Measurements from ENCODE around the gene SOX13.
"Not testable (repeated sequence)": the region's sequence is repeated elsewhere in the genome, so short reads cannot be mapped to it uniquely, and the experiment has no call there.

SOX13 gene

DNA sequence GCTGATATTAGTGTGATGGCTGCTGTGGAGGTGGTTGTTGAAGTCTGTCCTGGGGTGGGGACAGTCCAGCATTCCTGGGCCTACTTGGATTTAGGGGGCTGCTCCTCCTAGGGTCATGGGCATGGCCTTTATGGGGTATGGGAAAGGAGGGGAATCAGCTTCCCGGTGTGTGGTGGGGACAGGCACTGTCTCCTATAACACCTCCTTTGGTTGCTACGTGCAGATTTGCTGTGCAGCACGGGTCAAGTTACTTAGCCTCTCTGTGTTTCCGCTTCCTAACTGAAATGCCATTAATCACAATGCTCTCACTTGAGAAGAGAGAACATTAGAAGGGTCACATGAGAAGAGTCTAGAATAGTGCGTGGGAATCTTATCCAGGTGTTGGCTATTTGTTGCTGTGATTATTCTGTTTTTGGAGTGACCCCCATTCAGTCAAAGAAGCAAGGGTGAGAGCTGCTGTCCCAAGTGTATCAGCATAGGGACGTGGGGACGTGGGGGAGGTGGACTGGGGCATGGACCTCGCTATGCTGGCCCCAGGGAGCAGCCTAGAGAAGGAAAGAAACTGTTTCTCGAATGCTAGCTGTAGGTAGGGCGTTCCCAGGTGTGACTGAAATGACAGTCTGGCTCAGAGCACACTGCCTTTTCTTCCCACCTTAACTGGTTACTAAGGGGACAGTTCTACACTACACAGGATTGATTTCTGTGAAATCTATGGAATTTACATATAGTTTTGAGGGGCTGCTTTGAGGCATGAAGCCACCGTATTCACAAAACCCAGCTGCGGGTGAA is 19.9 kb downstream of the SOX13 start:
- DNase-seq (ENCODE audit: low read depth): no peak
- H3K4me3 ChIP-seq (ENCODE audit: low read length): no peak overlapping the region
- TF ChIP-seq CTCF (conservative IDR thresholded peaks at IDR 0.05; ENCODE audit: low read length): no peak

DNA sequence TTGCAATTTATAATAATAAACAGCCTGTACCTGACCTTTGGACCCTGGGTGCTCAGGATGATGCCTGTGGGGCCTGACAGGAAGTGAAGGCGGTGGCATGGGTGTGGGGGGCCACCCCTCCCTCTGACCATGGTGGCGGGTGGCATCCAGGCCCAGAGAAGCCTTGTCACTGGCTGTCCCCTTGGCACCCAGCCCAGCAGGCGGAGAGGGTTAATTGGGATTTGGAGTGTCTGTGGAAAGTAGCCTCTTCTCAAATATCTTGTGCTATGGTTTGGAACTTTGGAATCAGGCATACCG is 20.5 kb downstream of the SOX13 start:
- no peak for TF ChIP-seq CTCF (conservative IDR thresholded peaks at IDR 0.05; ENCODE audit: low read length)
- DNase-seq (ENCODE audit: low read depth): no peak
- H3K4me3 ChIP-seq (ENCODE audit: low read length): no peak overlapping the region

GRCh38 chr1:204093781-204094180 is 20.9 kb downstream of the SOX13 start:
- TF ChIP-seq CTCF (conservative IDR thresholded peaks at IDR 0.05; ENCODE audit: low read length): no peak
- no peak for DNase-seq (ENCODE audit: low read depth)
- no peak overlapping the region for H3K4me3 ChIP-seq (ENCODE audit: low read length)

GRCh38 chr1:204094313-204094729 is 21.4 kb downstream of the SOX13 start:
- no peak for DNase-seq (ENCODE audit: low read depth)
- no peak overlapping the region for H3K4me3 ChIP-seq (ENCODE audit: low read length)
- no peak for TF ChIP-seq CTCF (conservative IDR thresholded peaks at IDR 0.05; ENCODE audit: low read length)

GRCh38 chr1:204094856-204095634 is 22.1 kb downstream of the SOX13 start:
- TF ChIP-seq CTCF (conservative IDR thresholded peaks at IDR 0.05; ENCODE audit: low read length): no peak
- DNase-seq (ENCODE audit: low read depth): no peak
- no peak overlapping the region for H3K4me3 ChIP-seq (ENCODE audit: low read length)

- DNase-seq (ENCODE audit: low read depth): no peak
- TF ChIP-seq CTCF (conservative IDR thresholded peaks at IDR 0.05; ENCODE audit: low read length): no peak
- no peak overlapping the region for H3K4me3 ChIP-seq (ENCODE audit: low read length)
Measured at GRCh38 chr1:204096931-204097330, 24.0 kb downstream of the SOX13 start.

DNA sequence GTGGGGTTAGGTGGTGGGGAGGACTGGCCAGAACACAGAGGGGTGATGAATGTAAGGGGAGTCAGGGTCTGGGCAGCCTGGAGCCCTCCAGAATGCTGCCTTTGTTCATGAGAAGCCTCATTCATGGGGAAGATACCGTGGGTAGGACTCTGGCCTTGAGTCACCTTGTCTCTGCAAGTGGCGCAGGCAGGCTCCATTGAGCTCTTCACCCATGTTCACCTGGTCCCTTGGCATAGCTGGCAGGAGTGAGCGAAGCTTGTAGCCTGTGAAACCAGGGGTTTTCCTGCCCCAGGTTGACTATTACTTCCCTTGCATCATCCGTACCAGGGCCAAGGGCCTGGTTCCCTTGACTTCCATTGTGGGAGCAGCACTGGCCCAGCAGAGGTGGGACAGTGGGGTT is 25.8 kb downstream of the SOX13 start:
- no peak for DNase-seq (ENCODE audit: low read depth)
- TF ChIP-seq CTCF (conservative IDR thresholded peaks at IDR 0.05; ENCODE audit: low read length): no peak
- no peak overlapping the region for H3K4me3 ChIP-seq (ENCODE audit: low read length)

GRCh38 chr1:204099754-204100153 is 26.8 kb downstream of the SOX13 start:
- H3K4me3 ChIP-seq (ENCODE audit: low read length); DNase-seq (ENCODE audit: low read depth): not testable (repeated sequence)

Data from AG10803 (cell line).